Effector memory CD8-positive, alpha-beta T cell (primary cell): ENCODE measurements around the gene PDIA6.
"Not testable (repeated sequence)": the region's sequence is repeated elsewhere in the genome, so short reads cannot be mapped to it uniquely, and the experiment has no call there.

Experiments
- ATAC-seq: fragments of 150-1000 bp; cut with Tn5 transposase; replicated peaks from 2 replicates; pipeline ENCODE4 v1.10.0; 2021; ENCODE audit warnings: mild to moderate bottlenecking, moderate library complexity
- DNase-seq, 3 experiments: peaks; one replicate each; pipeline ENCODE4 v3.0.0; 2021
- H3K27ac Mint-ChIP-seq, 2 donors: one replicate each; pipeline ENCODE4 v1.8.0; 2022; ENCODE audit warnings: mild to moderate bottlenecking in 2 of 2, mixed read lengths in 2 of 2, moderate library complexity in 2 of 2
- H3K27me3 Mint-ChIP-seq, 2 donors: one replicate each; pipeline ENCODE4 v1.8.0; 2022; ENCODE audit warnings: mixed read lengths in 2 of 2
- H3K36me3 Mint-ChIP-seq: one replicate; pipeline ENCODE4 v1.8.0; 2022; ENCODE audit warnings: mild to moderate bottlenecking, moderate library complexity, mixed read lengths; ENCODE audit not compliant: insufficient read depth
- H3K4me1 Mint-ChIP-seq, 2 donors: one replicate each; pipeline ENCODE4 v1.8.0; 2022; ENCODE audit warnings: low read depth in 2 of 2, mixed read lengths in 2 of 2
- H3K4me3 Mint-ChIP-seq, 2 donors: one replicate each; pipeline ENCODE4 v1.8.0; 2022; ENCODE audit warnings: mild to moderate bottlenecking in 2 of 2, mixed read lengths in 2 of 2, moderate library complexity in 2 of 2
- H3K9me3 Mint-ChIP-seq, 2 donors: one replicate each; pipeline ENCODE4 v1.8.0; 2022; ENCODE audit warnings: mixed read lengths in 2 of 2

The PDIA6 gene

GRCh38 chr2:10813163-10814138, 866 bp upstream of the PDIA6 start:
- peaks cover 16% of the 10 kb centered on the region for H3K36me3 Mint-ChIP-seq
- H3K4me1 Mint-ChIP-seq: peaks cover 19 to 25% of the 10 kb centered on the region in 2 donors
- not testable (repeated sequence) for H3K9me3 Mint-ChIP-seq, ATAC-seq, H3K27me3 Mint-ChIP-seq
- H3K27ac Mint-ChIP-seq: peak overlapping the region in 1 of 2 donors; percentile 51
- peak in 1 of 3 experiments; percentile 21 for DNase-seq
- peak overlapping the region; percentile 88 to 90 for H3K4me3 Mint-ChIP-seq

- ATAC-seq (no peak), DNase-seq (no peak)
- no peaks in the 10 kb centered on the region for H3K27me3 Mint-ChIP-seq
Observed at GRCh38 chr2:10811517-10811916, 1.1 kb downstream of the PDIA6 start.

GRCh38 chr2:10810202-10811161, 2.1 kb downstream of the PDIA6 start:
- Mint-ChIP-seq H3K4me1 (peaks cover 34 to 40% of the 10 kb centered on the region in 2 donors), H3K27me3 (no peaks in the 10 kb centered on the region), H3K36me3 (peaks cover 16% of the 10 kb centered on the region), H3K4me3 (peak overlapping the region; percentile 88 to 90), H3K9me3 (no peaks in the 10 kb centered on the region), H3K27ac (peak overlapping the region; percentile 86 to 92)
- ATAC-seq (peak; percentile 16), DNase-seq (no peak)

More at GRCh38 chr2:10811517-10811916, 1.1 kb downstream of the PDIA6 start:
- peak overlapping the region; percentile 88 to 90 for H3K4me3 Mint-ChIP-seq
- H3K9me3 Mint-ChIP-seq: no peaks in the 10 kb centered on the region
- H3K36me3 Mint-ChIP-seq: peaks cover 16% of the 10 kb centered on the region
- peak overlapping the region; percentile 86 to 92 for H3K27ac Mint-ChIP-seq
- peaks cover 32 to 40% of the 10 kb centered on the region in 2 donors for H3K4me1 Mint-ChIP-seq

GRCh38 chr2:10806543-10806942, 6.0 kb downstream of the PDIA6 start:
- peaks cover 35 to 44% of the 10 kb centered on the region in 2 donors for H3K4me1 Mint-ChIP-seq
- no peak overlapping the region for H3K4me3 Mint-ChIP-seq
- H3K36me3 Mint-ChIP-seq: peaks cover 13% of the 10 kb centered on the region
- DNase-seq (no peak), ATAC-seq (no peak)
- H3K27ac Mint-ChIP-seq: peak overlapping the region in 1 of 2 donors; percentile 35
- H3K27me3 Mint-ChIP-seq: no peaks in the 10 kb centered on the region
- H3K9me3 Mint-ChIP-seq: no peaks in the 10 kb centered on the region

- Mint-ChIP-seq H3K27ac (peak overlapping the region in 1 of 2 donors; percentile 35), H3K36me3 (peaks cover 12% of the 10 kb centered on the region), H3K4me1 (peaks cover 30 to 39% of the 10 kb centered on the region in 2 donors)
- H3K9me3 Mint-ChIP-seq, ATAC-seq, H3K27me3 Mint-ChIP-seq, DNase-seq, H3K4me3 Mint-ChIP-seq: not testable (repeated sequence)
Observed at GRCh38 chr2:10805990-10806389, 6.6 kb downstream of the PDIA6 start.

- ATAC-seq (no peak), DNase-seq (no peak)
- H3K36me3 Mint-ChIP-seq: peaks cover 25% of the 10 kb centered on the region
- H3K27ac Mint-ChIP-seq: peak overlapping the region in 1 of 2 donors; percentile 55
- H3K4me1 Mint-ChIP-seq: peaks cover 17 to 18% of the 10 kb centered on the region in 2 donors
- H3K9me3 Mint-ChIP-seq: no peaks in the 10 kb centered on the region
- no peaks in the 10 kb centered on the region for H3K27me3 Mint-ChIP-seq
- H3K4me3 Mint-ChIP-seq: no peak overlapping the region
Observed at GRCh38 chr2:10802657-10803056, 9.9 kb downstream of the PDIA6 start.

GRCh38 chr2:10800163-10800562, 12.4 kb downstream of the PDIA6 start:
- Mint-ChIP-seq H3K4me1 (peaks cover 7 to 15% of the 10 kb centered on the region in 2 donors), H3K27me3 (no peaks in the 10 kb centered on the region), H3K9me3 (no peaks in the 10 kb centered on the region), H3K36me3 (peaks cover 48% of the 10 kb centered on the region), H3K4me3 (no peak overlapping the region), H3K27ac (no peak overlapping the region)
- DNase-seq (no peak), ATAC-seq (no peak)

- H3K9me3 Mint-ChIP-seq: no peaks in the 10 kb centered on the region
- H3K4me3 Mint-ChIP-seq: no peak overlapping the region
- no peak for ATAC-seq
- peaks cover 62% of the 10 kb centered on the region for H3K36me3 Mint-ChIP-seq
- H3K27ac Mint-ChIP-seq: peak overlapping the region; percentile 35 to 42
- no peaks in the 10 kb centered on the region for H3K27me3 Mint-ChIP-seq
- H3K4me1 Mint-ChIP-seq: peaks cover 5 to 15% of the 10 kb centered on the region in 2 donors
- DNase-seq: no peak
Observed at GRCh38 chr2:10798783-10799182, 13.8 kb downstream of the PDIA6 start.

GRCh38 chr2:10796703-10797102, 15.9 kb downstream of the PDIA6 start:
- no peaks in the 10 kb centered on the region for H3K27me3 Mint-ChIP-seq
- DNase-seq (no peak), ATAC-seq (no peak)
- H3K4me1 Mint-ChIP-seq: peaks cover 15 to 21% of the 10 kb centered on the region in 2 donors
- peak overlapping the region; percentile 51 to 72 for H3K27ac Mint-ChIP-seq
- H3K4me3 Mint-ChIP-seq: no peak overlapping the region
- H3K9me3 Mint-ChIP-seq: no peaks in the 10 kb centered on the region
- peaks cover 72% of the 10 kb centered on the region for H3K36me3 Mint-ChIP-seq

GRCh38 chr2:10795508-10796046, 17.0 kb downstream of the PDIA6 start:
- ATAC-seq (no peak), DNase-seq (no peak)
- no peaks in the 10 kb centered on the region for H3K27me3 Mint-ChIP-seq
- peaks cover 25 to 31% of the 10 kb centered on the region in 2 donors for H3K4me1 Mint-ChIP-seq
- H3K9me3 Mint-ChIP-seq: no peaks in the 10 kb centered on the region
- H3K27ac Mint-ChIP-seq: peak overlapping the region; percentile 36 to 72
- H3K36me3 Mint-ChIP-seq: peaks cover 78% of the 10 kb centered on the region
- H3K4me3 Mint-ChIP-seq: no peak overlapping the region

- no peak for ATAC-seq
- H3K4me3 Mint-ChIP-seq: no peak overlapping the region
- no peak for DNase-seq
- peaks cover 76% of the 10 kb centered on the region for H3K36me3 Mint-ChIP-seq
- H3K4me1 Mint-ChIP-seq: peaks cover 30 to 36% of the 10 kb centered on the region in 2 donors
- H3K27ac Mint-ChIP-seq: peak overlapping the region in 1 of 2 donors; percentile 42
- no peaks in the 10 kb centered on the region for H3K27me3 Mint-ChIP-seq
- no peaks in the 10 kb centered on the region for H3K9me3 Mint-ChIP-seq
Observed at GRCh38 chr2:10794876-10795275, 17.7 kb downstream of the PDIA6 start.

GRCh38 chr2:10793816-10794215, 18.8 kb downstream of the PDIA6 start:
- Mint-ChIP-seq H3K27ac (peak overlapping the region in 1 of 2 donors; percentile 56), H3K4me3 (no peak overlapping the region), H3K4me1 (peaks cover 27 to 35% of the 10 kb centered on the region in 2 donors), H3K27me3 (no peaks in the 10 kb centered on the region), H3K9me3 (no peaks in the 10 kb centered on the region), H3K36me3 (peaks cover 86% of the 10 kb centered on the region)
- ATAC-seq (no peak), DNase-seq (no peak)
